Keratinocyte (primary cell): Measurements from ENCODE around the gene ILKAP. TPM values are rescaled to one million over a fixed set of nuclear protein-coding genes. Genes with fewer than 3 reads are reported as not detected.

Source experiments
- DNase-seq: peaks from one replicate; pipeline ENCODE4 v3.0.0-alpha.2; 2011; ENCODE audit warnings: low read depth, missing footprints, low spot score
- FAIRE-seq: peaks from 2 replicates; lab custom pipeline; 2011; peaks lifted over from hg19 to GRCh38; lab: Jason Lieb, UNC
- H2AFZ ChIP-seq: 2 replicates; pipeline ENCODE4 v1.6.0; 2012; ENCODE audit warnings: low read length, control low read depth, inconsistent platforms; ENCODE audit not compliant: control insufficient read depth
- H3K27ac ChIP-seq: 2 replicates; pipeline ENCODE4 v1.5.1; 2011; ENCODE audit warnings: low read length; ENCODE audit not compliant: control insufficient read depth, insufficient read depth
- H3K27me3 ChIP-seq: 3 replicates; pipeline ENCODE4 v1.6.0; 2011; ENCODE audit warnings: low read length; ENCODE audit not compliant: control insufficient read depth, insufficient read depth; ENCODE audit errors: extremely low read depth
- H3K36me3 ChIP-seq, 2 experiments: 2 replicates in 1 of 2; 3 replicates in 1 of 2; pipeline ENCODE4 v1.5.1; 2011; ENCODE audit warnings: low read length in 2 of 2, mild to moderate bottlenecking in 1 of 2; ENCODE audit not compliant: control insufficient read depth in 2 of 2, insufficient read depth in 2 of 2; ENCODE audit errors: extremely low read depth in 1 of 2
- H3K4me1 ChIP-seq: 3 replicates; pipeline ENCODE4 v1.5.1; 2011; ENCODE audit warnings: low read length; ENCODE audit not compliant: control insufficient read depth, insufficient read depth; ENCODE audit errors: extremely low read depth
- H3K4me2 ChIP-seq: 3 replicates; pipeline ENCODE4 v1.6.0; 2011; ENCODE audit warnings: low read depth, low read length; ENCODE audit not compliant: control insufficient read depth, insufficient read depth; ENCODE audit errors: extremely low read depth
- H3K4me3 ChIP-seq, 3 experiments: fragments of 200-600 bp in 1 of 3; sonication (generic) in 1 of 3; 2 replicates in 2 of 3; 3 replicates in 1 of 3; pipeline ENCODE4 v1.5.1; 2011 to 2016; ENCODE audit warnings: low read length in 3 of 3, mild to moderate bottlenecking in 3 of 3, control low read depth in 2 of 3, inconsistent platforms in 1 of 3, low read depth in 1 of 3, mixed read lengths in 1 of 3, mixed run types in 1 of 3, moderate library complexity in 1 of 3; ENCODE audit not compliant: control insufficient read depth in 2 of 3, insufficient read depth in 2 of 3; ENCODE audit errors: extremely low read depth in 1 of 3
- H3K79me2 ChIP-seq: 2 replicates; pipeline ENCODE4 v1.6.0; 2012; ENCODE audit warnings: low read length; ENCODE audit not compliant: control insufficient read depth, insufficient read depth
- H3K9ac ChIP-seq: 3 replicates; pipeline ENCODE4 v1.6.0; 2011; ENCODE audit warnings: low read length; ENCODE audit not compliant: control insufficient read depth, insufficient read depth; ENCODE audit errors: extremely low read depth
- H3K9me1 ChIP-seq: 3 replicates; pipeline ENCODE4 v1.6.0; 2011; ENCODE audit warnings: low read length; ENCODE audit not compliant: control insufficient read depth, insufficient read depth; ENCODE audit errors: extremely low read depth
- H3K9me3 ChIP-seq: 2 replicates; pipeline ENCODE4 v1.5.1; 2012; ENCODE audit warnings: low read depth, low read length; ENCODE audit not compliant: control insufficient read depth
- H4K20me1 ChIP-seq: 3 replicates; pipeline ENCODE4 v1.6.0; 2011; ENCODE audit warnings: low read length; ENCODE audit not compliant: control insufficient read depth, insufficient read depth; ENCODE audit errors: extremely low read depth
- CTCF ChIP-seq, 3 experiments: IDR thresholded peaks in 1 of 3; conservative IDR thresholded peaks in 1 of 3; optimal IDR thresholded peaks in 1 of 3; 2 replicates in 2 of 3; 3 replicates in 1 of 3; pipeline versions ENCODE3 to v1.5.1; 2011; ENCODE audit warnings: low read length in 3 of 3, mild to moderate bottlenecking in 3 of 3, moderate library complexity in 2 of 3, control low read depth in 1 of 3, inconsistent platforms in 1 of 3; ENCODE audit not compliant: insufficient read depth in 2 of 3; ENCODE audit errors: extremely low read depth in 1 of 3
- EZH2 ChIP-seq: IDR thresholded peaks from one replicate; pipeline ENCODE4 v1.6.1; 2012; ENCODE audit warnings: inconsistent platforms, mild to moderate bottlenecking, low read length, moderate library complexity
- dilution Hi-C: fragments of 300-500 bp; cut with MboI; formaldehyde crosslinking; loops from one replicate; pipeline ENCODE4 v1.7.0; 2020; ENCODE audit warnings: low sequenced_read_pairs; ENCODE audit not compliant: extremely low pct_ligation_motif_present
- polyA plus RNA-seq, 5 experiments: library from polyadenylated mRNA; depleted of rRNA in 3 of 5; stranded (reverse) in 3 of 5; stranded (forward) in 1 of 5; unstranded in 1 of 5; fragments of >200 nt; gene quantifications; 1 replicate in 1 of 5; 2 replicates in 3 of 5; 3 replicates in 1 of 5; pipeline versions ENCODE4 v1.2.1 to v1.2.3, GENCODE V29; 2011 to 2012; ENCODE audit warnings: missing spikeins in 2 of 5, low read depth in 1 of 5, low replicate concordance in 1 of 5

Gene ILKAP
- polyA plus RNA-seq, 1 donor (not counting 4 experiments of a cell fraction or from before 2014, with no cell fraction given), result 39.1 TPM

GRCh38 chr2:238166391-238167343 is 36.8 kb downstream of the ILKAP start:
- no peaks in the 10 kb centered on the region for H3K79me2 ChIP-seq
- dilution Hi-C loops, result no loop called here
- H3K9ac ChIP-seq, result no peak overlapping the region
- no peak for FAIRE-seq
- H3K36me3 ChIP-seq, result peaks cover 7 to 33% of the 10 kb centered on the region in 2 experiments
- peaks cover 33% of the 10 kb centered on the region for H3K4me1 ChIP-seq
- no peaks in the 10 kb centered on the region for H4K20me1 ChIP-seq
- H3K27me3 ChIP-seq, result peaks cover 19% of the 10 kb centered on the region
- no peak overlapping the region for H3K4me2 ChIP-seq
- no peak for DNase-seq
- no peaks in the 10 kb centered on the region for H3K9me3 ChIP-seq
- no peak overlapping the region for H2AFZ ChIP-seq
- TF ChIP-seq CTCF (optimal IDR thresholded peaks at IDR 0.05 in 1 of 3, IDR thresholded peaks at IDR 0.05 in 1 of 3, conservative IDR thresholded peaks at IDR 0.05 in 1 of 3; ENCODE audit: extremely low read depth in 1 of 3, insufficient read depth in 2 of 3, low read length in 3 of 3) (no peak), EZH2 (no peak)
- H3K4me3 ChIP-seq, result no peak overlapping the region
- H3K9me1 ChIP-seq, result no peaks in the 10 kb centered on the region
- no peak overlapping the region for H3K27ac ChIP-seq

- TF ChIP-seq EZH2, result no peak
- no peak for TF ChIP-seq CTCF (optimal IDR thresholded peaks at IDR 0.05 in 1 of 3, IDR thresholded peaks at IDR 0.05 in 1 of 3, conservative IDR thresholded peaks at IDR 0.05 in 1 of 3; ENCODE audit: extremely low read depth in 1 of 3, insufficient read depth in 2 of 3, low read length in 3 of 3)
- Histone ChIP-seq H3K4me1 (peaks cover 25% of the 10 kb centered on the region), H3K27ac (no peak overlapping the region), H3K36me3 (peaks cover 3 to 24% of the 10 kb centered on the region in 2 experiments), H4K20me1 (no peaks in the 10 kb centered on the region), H3K9me1 (no peaks in the 10 kb centered on the region), H3K9me3 (no peaks in the 10 kb centered on the region), H3K4me3 (no peak overlapping the region), H3K4me2 (no peak overlapping the region), H3K9ac (no peak overlapping the region), H2AFZ (no peak overlapping the region), H3K79me2 (no peaks in the 10 kb centered on the region), H3K27me3 (peaks cover 19% of the 10 kb centered on the region)
- FAIRE-seq (no peak), DNase-seq (no peak)
- dilution Hi-C loops, result no loop called here
Observed at GRCh38 chr2:238165288-238165921, 38.1 kb downstream of the ILKAP start.
